LNCAP (cell line): ENCODE measurements around the gene CRMP1.

ENCODE experiments used
- CTCF ChIP-seq: fragments of 450-650 bp; IDR thresholded peaks from 2 replicates; pipeline ENCODE4 v1.5.1; 2017; ENCODE audit warnings: mild to moderate bottlenecking

Gene CRMP1

GRCh38 chr4:5800496-5800895 lies 92.4 kb downstream of the CRMP1 start:
- TF ChIP-seq CTCF = no peak

GRCh38 chr4:5799406-5799805 lies 93.5 kb downstream of the CRMP1 start:
- no peak for TF ChIP-seq CTCF

GRCh38 chr4:5798946-5799345 lies 93.9 kb downstream of the CRMP1 start:
- no peak for TF ChIP-seq CTCF

GRCh38 chr4:5798462-5798861 lies 94.4 kb downstream of the CRMP1 start:
- no peak for TF ChIP-seq CTCF

- no peak for TF ChIP-seq CTCF
These were observed 95.0 kb downstream of the CRMP1 start for GRCh38 chr4:5797866-5798265.

- no peak for TF ChIP-seq CTCF
These were observed 95.9 kb downstream of the CRMP1 start for GRCh38 chr4:5796976-5797375.

GRCh38 chr4:5795580-5795979 lies 97.3 kb downstream of the CRMP1 start:
- no peak for TF ChIP-seq CTCF

GRCh38 chr4:5793514-5793913 lies 99.4 kb downstream of the CRMP1 start:
- TF ChIP-seq CTCF = no peak
